ENCODE data around the gene SEC14L6.

Gene SEC14L6

GRCh38 chr22:30491381-30491780 lies 55.2 kb downstream of the SEC14L6 start:
- no peak for DNase-seq

GRCh38 chr22:30490399-30490798 lies 56.1 kb downstream of the SEC14L6 start:
- DNase-seq, result no peak

DNA sequence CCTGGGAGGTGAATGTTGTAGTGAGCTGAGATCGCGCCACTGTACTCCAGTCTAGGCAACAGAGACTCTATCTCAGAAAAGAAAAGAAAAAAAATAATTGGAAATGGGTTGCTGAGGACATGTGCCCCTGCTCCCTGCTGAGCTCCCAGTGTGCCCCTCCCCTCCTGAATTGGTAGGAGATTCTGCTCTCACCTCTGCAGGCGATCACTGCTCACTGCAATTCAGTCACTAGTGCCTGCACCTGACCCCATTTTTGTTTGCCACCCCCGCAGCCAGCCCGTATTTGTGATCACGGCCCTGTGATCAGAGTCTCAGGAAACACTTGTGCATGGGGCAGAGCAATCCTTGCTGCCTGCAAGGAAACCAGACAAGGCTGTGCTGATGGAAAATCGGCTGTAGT lies 58.4 kb downstream of the SEC14L6 start:
- no peak for DNase-seq

DNA sequence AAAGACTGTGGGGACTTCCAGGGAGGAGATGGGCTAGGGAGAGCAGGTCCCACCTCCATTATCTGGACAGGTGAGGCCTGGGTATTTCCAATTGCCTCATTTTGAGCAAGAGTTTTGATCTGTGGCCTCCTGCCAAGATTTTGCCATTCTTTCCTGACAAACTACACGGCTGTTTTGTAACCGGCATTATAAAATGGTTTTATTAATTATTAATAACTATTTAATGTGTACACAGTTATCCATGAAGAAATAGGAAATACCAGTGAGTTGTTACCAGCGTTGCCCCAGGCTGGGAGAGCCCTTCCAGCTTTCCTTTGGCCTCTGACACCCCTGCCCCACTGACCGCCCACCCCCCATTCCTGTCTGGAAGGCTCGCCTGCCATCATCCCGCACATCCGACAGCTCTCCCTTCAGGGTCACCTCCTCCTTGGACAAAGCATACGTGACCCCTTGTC lies 59.9 kb downstream of the SEC14L6 start:
- DNase-seq, result no peak

DNA sequence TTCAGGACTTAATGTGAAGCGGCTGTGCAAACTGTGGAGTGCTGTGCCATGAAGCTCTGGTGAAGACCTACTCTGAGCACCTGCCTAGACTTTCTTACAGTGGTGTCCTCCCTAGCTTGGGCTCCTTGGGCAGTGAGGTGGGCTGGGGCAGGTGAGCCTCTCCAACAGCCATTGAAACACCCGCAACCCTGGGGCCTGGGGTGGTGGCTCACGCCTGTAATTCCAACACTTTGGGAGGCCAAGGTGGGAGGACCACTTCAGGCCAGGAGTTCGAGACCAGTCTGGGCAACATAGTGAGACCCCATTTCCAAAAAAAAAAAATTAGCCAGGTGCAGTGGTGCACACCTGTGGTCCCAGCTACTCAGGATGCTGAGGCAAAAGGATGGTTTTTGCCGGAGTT lies 60.4 kb downstream of the SEC14L6 start:
- no peak for DNase-seq

GRCh38 chr22:30485362-30485988 lies 61.1 kb downstream of the SEC14L6 start:
- DNase-seq, result peak; percentile 67

DNA sequence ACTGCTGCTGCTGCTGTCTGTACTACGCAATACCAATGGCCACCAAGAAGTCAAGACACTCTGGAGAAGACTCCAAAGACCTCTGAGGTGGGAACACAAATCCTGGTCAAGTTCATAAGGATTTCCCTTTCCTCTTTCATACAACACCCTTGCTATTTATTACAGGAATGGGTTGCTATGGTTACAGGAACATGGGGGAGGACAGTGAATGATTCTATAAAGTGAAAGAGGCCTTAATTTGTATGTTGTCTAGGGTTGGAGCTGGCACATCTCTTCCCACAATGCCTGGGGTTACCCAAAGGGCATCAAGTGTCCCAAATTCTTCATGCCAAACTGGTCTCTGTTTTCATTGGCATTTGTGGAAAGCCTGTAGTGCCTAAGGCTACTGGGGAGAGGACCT lies 63.4 kb downstream of the SEC14L6 start:
- no peak for DNase-seq

- no peak for DNase-seq
These were observed 64.8 kb downstream of the SEC14L6 start for GRCh38 chr22:30481711-30482110.

GRCh38 chr22:30479981-30480380 lies 66.6 kb downstream of the SEC14L6 start:
- DNase-seq, result no peak

GRCh38 chr22:30474683-30475424 lies 71.7 kb downstream of the SEC14L6 start:
- peak; percentile 15 for DNase-seq

DNA sequence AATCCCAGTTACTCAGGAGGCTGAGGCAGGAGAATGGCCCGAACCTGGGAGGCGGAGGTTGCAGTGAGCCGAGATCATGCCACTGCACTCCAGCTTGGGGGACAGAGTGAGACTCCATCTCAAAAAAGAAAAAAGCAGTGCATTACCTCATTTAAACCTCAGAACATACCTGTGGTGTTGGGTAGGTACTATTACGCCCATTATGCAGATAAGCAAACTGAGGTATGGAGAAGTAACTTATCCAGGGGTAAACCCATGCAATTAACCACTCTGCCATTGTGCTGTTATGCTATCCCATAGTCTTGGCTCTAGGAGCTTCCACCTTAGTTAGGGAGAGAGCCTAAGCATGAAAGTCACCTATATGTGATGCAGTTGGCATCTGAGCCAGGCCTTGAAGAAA lies 72.4 kb downstream of the SEC14L6 start:
- no peak for DNase-seq

- DNase-seq, result no peak
These were observed 73.4 kb downstream of the SEC14L6 start for GRCh38 chr22:30472994-30473720.
